ENCODE measurements around the gene AVPR2. TPM values are rescaled to one million over a fixed set of nuclear protein-coding genes. Genes with fewer than 3 reads are reported as not detected.

The AVPR2 gene
- total RNA-seq, 4 donors from 2014 or later = 0.78 to 2.4 (median 1.5) TPM

DNA sequence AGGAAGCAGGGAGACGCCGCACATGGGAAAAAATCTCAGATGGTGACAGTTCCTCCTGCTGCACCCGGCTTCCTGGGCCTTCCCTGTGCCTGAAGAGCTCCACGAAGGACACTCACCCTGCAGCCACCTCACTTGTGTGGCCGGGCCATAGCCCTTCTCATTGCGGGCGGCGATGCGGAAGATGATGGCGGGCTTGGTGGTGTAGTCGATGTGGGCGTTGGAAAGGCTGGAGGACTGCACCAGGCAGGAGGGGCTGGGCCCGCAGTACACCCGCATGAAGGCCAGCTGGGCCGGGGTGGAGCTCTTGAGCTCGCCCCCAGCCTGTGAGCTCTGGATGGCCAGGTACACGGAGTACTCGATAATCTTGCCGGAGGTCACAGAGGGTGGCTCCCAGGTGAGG is 45.7 kb downstream of the AVPR2 start:
- no peaks in the 10 kb centered on the region for H3K9me3 ChIP-seq
- H3K27ac ChIP-seq = no peak overlapping the region
- peaks cover 8% of the 10 kb centered on the region for H3K4me1 ChIP-seq
- TF ChIP-seq POLR2A (IDR thresholded peaks at IDR 0.05) (no peak), POLR2AphosphoS5 (IDR thresholded peaks at IDR 0.05) (no peak), EP300 (IDR thresholded peaks at IDR 0.05) (no peak)
- TF ChIP-seq, protein P1, sequence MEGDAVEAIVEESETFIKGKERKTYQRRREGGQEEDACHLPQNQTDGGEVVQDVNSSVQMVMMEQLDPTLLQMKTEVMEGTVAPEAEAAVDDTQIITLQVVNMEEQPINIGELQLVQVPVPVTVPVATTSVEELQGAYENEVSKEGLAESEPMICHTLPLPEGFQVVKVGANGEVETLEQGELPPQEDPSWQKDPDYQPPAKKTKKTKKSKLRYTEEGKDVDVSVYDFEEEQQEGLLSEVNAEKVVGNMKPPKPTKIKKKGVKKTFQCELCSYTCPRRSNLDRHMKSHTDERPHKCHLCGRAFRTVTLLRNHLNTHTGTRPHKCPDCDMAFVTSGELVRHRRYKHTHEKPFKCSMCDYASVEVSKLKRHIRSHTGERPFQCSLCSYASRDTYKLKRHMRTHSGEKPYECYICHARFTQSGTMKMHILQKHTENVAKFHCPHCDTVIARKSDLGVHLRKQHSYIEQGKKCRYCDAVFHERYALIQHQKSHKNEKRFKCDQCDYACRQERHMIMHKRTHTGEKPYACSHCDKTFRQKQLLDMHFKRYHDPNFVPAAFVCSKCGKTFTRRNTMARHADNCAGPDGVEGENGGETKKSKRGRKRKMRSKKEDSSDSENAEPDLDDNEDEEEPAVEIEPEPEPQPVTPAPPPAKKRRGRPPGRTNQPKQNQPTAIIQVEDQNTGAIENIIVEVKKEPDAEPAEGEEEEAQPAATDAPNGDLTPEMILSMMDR (IDR thresholded peaks at IDR 0.05) = no peak
- no peak for DNase-seq (ENCODE audit: low spot score in 2 of 2)
- H3K36me3 ChIP-seq = peaks cover 52% of the 10 kb centered on the region
- WGBS = 90% methylated on average over 10 of the region's 19 CpGs
- no peaks in the 10 kb centered on the region for H3K27me3 ChIP-seq
- no peak overlapping the region for H3K4me3 ChIP-seq

DNA sequence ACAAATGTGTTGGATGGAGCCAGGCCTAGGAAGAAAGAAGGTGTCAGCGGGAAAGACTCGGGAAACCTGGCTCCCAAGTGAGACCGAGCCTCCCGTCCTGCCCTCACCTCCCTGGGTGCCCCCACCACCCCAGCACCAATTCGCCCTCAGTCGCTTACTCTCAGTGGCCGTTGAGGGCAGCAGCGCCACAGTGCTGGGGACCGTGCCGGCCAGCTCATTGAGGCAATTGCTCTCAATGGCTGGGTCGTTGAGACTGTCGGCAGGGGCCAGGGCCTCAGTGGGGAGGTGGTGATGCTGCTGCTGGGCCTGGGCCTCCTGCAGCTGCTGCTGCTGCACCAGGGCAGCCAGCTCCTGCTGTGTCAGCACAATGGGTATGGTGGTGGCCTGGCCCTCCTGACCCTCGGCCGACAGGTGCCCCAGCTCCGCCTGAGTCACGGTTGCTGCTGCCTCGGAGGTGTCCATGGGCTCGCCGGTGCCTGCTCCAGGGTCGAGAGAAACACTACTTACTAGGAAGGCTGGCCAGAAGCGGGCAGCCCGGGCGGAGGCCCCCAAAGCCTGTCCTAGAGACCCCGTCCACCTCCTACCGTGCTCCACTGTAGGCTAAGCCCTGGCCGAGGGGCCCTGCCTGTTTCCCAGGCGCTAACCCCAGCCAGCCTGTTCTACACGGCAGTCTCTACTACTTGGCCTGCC is 47.4 kb downstream of the AVPR2 start:
- 92% methylated on average over 15 of the region's 28 CpGs for WGBS
- no peak for DNase-seq (ENCODE audit: low spot score in 2 of 2)
- no peak for TF ChIP-seq EP300 (IDR thresholded peaks at IDR 0.05)
- Histone ChIP-seq H3K27ac (no peak overlapping the region), H3K4me1 (peaks cover 8% of the 10 kb centered on the region), H3K36me3 (peaks cover 69% of the 10 kb centered on the region), H3K9me3 (no peaks in the 10 kb centered on the region), H3K4me3 (no peak overlapping the region), H3K27me3 (no peaks in the 10 kb centered on the region)

DNA sequence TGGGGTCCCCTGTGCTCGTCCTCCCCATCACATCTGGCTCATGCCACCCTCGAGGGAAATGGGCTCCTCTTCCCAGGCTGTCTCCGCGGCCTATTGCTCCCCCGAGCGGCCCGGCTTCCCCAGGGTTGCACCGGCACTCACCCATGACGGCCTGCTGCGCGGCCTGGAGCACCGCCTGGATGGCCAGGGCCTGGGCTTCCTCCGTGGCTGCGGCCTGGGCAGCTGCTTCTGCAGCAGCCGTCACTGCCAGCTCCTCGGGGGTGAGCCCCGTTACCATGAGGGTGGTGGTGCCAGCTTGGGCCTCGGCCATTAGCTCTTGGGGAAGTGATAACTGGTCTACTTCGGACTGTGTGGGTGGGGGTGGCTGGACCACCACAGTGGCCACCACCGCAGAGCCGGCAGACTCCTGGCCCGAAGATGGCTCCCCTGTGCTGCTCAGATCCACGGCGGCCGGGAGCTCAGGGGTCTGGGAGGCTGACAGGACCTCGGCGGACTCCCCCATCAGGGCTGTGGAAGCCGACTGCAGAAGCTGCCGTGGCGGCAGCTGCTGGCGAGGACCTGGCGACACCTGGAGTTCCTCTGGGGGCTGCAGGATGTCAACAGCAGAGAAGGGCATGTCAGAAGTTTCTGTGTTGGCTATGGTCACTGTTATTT is 48.0 kb downstream of the AVPR2 start:
- Histone ChIP-seq H3K4me3 (no peak overlapping the region), H3K27ac (no peak overlapping the region), H3K27me3 (no peaks in the 10 kb centered on the region), H3K4me1 (peaks cover 5% of the 10 kb centered on the region), H3K36me3 (peaks cover 75% of the 10 kb centered on the region), H3K9me3 (no peaks in the 10 kb centered on the region)
- TF ChIP-seq, protein P1 (IDR thresholded peaks at IDR 0.05) = no peak
- no peak for TF ChIP-seq POLR2AphosphoS5 (IDR thresholded peaks at IDR 0.05)
- TF ChIP-seq EP300 (IDR thresholded peaks at IDR 0.05) = no peak
- no peak for TF ChIP-seq POLR2A (IDR thresholded peaks at IDR 0.05)
- 90% methylated on average over 2 of the region's 32 CpGs for WGBS
- no peak for DNase-seq (ENCODE audit: low spot score in 2 of 2)

DNA sequence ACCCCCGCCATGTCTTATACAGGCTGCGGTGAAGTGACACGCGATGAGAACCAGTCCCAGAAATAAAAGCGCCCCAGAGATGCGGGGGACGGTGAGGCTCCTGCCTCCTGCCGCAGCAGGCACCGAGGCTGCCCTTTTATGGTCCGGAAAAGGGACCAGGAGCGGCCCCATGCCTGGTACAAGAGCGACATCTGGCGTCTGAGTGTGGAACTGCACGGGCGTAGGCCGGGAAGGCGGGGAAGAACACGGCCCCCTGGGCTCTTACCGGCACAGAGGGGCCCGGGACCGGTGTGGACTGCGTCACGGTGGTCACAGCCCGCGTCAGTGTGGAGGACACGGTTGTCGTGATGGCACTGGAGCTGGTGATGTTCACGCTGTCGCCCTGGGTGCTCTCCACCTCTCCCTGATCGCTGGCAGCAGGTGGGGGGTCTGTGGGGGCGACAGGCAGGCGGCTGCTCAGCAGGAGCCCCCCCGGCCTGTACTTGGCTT is 48.9 kb downstream of the AVPR2 start:
- Histone ChIP-seq H3K4me3 (no peak overlapping the region), H3K4me1 (no peaks in the 10 kb centered on the region), H3K27me3 (no peaks in the 10 kb centered on the region), H3K36me3 (peaks cover 84% of the 10 kb centered on the region), H3K27ac (no peak overlapping the region), H3K9me3 (no peaks in the 10 kb centered on the region)
- 54% methylated on average over 17 of the region's 33 CpGs for WGBS
- peak in 1 of 3 donors; percentile 42 for TF ChIP-seq POLR2AphosphoS5 (IDR thresholded peaks at IDR 0.05)
- TF ChIP-seq, protein P1 (IDR thresholded peaks at IDR 0.05) = peak; percentile 92 to 95
- TF ChIP-seq EP300 (IDR thresholded peaks at IDR 0.05) = no peak
- DNase-seq (ENCODE audit: low spot score in 2 of 2) = no peak

DNA sequence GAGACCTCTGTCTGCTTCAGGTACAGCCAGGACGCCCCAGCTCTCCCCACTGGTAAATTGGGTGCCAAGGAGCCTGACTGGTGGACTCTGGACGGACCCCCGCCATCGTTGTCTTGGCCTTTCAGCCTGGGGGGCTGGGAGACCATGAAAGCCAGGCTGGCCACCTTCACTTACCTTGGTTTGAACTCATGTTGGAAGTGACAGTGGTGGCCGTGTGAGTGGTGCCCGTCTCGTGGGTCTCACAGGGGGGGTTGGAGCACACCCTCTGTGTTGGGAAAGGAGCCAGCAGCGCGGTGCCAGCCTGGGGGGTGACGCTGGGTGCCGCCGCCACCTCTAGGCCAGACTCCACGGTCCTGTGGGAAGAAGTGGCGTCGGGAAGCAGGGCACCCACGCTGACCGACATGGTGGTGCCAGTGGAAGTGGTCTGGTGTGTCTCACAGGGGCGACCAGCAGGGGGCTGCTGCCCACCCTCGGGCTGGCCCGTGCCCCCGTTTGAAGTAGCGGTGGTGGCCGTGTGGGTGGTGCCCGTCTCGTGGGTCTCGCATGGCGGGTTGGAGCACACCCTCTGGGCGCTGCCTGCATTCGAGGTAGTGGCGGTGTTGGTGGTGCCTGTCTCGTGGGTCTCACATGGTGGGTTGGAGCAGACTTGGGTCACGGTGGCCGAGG is 49.6 kb downstream of the AVPR2 start:
- no peaks in the 10 kb centered on the region for H3K4me1 ChIP-seq
- no peak overlapping the region for H3K4me3 ChIP-seq
- H3K9me3 ChIP-seq = no peaks in the 10 kb centered on the region
- DNase-seq (ENCODE audit: low spot score in 2 of 2) = no peak
- H3K36me3 ChIP-seq = peaks cover 88% of the 10 kb centered on the region
- WGBS = 81% methylated on average over 12 of the region's 33 CpGs
- H3K27ac ChIP-seq = no peak overlapping the region
- no peaks in the 10 kb centered on the region for H3K27me3 ChIP-seq
- no peak for TF ChIP-seq POLR2AphosphoS5 (IDR thresholded peaks at IDR 0.05)
- no peak for TF ChIP-seq EP300 (IDR thresholded peaks at IDR 0.05)
- TF ChIP-seq POLR2A (IDR thresholded peaks at IDR 0.05) = no peak
- TF ChIP-seq, protein P1 (IDR thresholded peaks at IDR 0.05) = no peak
